Renal cortical epithelial cell (primary cell): ENCODE data around the gene COX18. TPM values are rescaled to one million over a fixed set of nuclear protein-coding genes. Genes with fewer than 3 reads are reported as not detected.
A peak's percentile ranks its signal among the peaks of the same experiment; 100 is the strongest.

Experiments used
- DNase-seq: peaks from one replicate; pipeline ENCODE4 v3.0.0-alpha.2; 2011; ENCODE audit warnings: low read depth
- total RNA-seq: library from RNA; depleted of rRNA; stranded (reverse); fragments of >200 nt; gene quantifications from 2 replicates; pipeline ENCODE4 v1.2.3, GENCODE V29; 2014

Gene COX18
- total RNA-seq, 1 donor from 2014 or later, result 23.8 TPM

- no peak for DNase-seq
Observed at GRCh38 chr4:73053076-73053475, 16.4 kb downstream of the COX18 start.

GRCh38 chr4:73051625-73052024, 17.9 kb downstream of the COX18 start:
- DNase-seq, result no peak

GRCh38 chr4:73045879-73046278, 23.6 kb downstream of the COX18 start:
- no peak for DNase-seq

GRCh38 chr4:73037057-73037456, 32.5 kb downstream of the COX18 start:
- DNase-seq, result no peak

- DNase-seq, result no peak
Observed at GRCh38 chr4:73036123-73036522, 33.4 kb downstream of the COX18 start.

GRCh38 chr4:73034896-73035295, 34.6 kb downstream of the COX18 start:
- DNase-seq, result no peak

- no peak for DNase-seq
Observed at GRCh38 chr4:73028621-73029020, 40.9 kb downstream of the COX18 start.

- peak; percentile 59 for DNase-seq
Observed at GRCh38 chr4:73021634-73022033, 47.9 kb downstream of the COX18 start.

GRCh38 chr4:73019462-73020047, 50.0 kb downstream of the COX18 start:
- DNase-seq, result peak; percentile 45

- no peak for DNase-seq
Observed at GRCh38 chr4:73018595-73018994, 50.9 kb downstream of the COX18 start.

GRCh38 chr4:73013310-73013709, 56.2 kb downstream of the COX18 start:
- no peak for DNase-seq

GRCh38 chr4:73012673-73013072, 56.8 kb downstream of the COX18 start:
- DNase-seq, result no peak

GRCh38 chr4:73011629-73011985, 57.9 kb downstream of the COX18 start:
- DNase-seq, result no peak

- DNase-seq, result no peak
Observed at GRCh38 chr4:73010789-73011628, 58.5 kb downstream of the COX18 start.

- no peak for DNase-seq
Observed at GRCh38 chr4:73007526-73008100, 61.9 kb downstream of the COX18 start.

- no peak for DNase-seq
Observed at GRCh38 chr4:73006286-73006990, 63.1 kb downstream of the COX18 start.

GRCh38 chr4:73005514-73005913, 64.0 kb downstream of the COX18 start:
- no peak for DNase-seq

Other genes with a start within 250 kb of the COX18 start
- 39.1 and 108 TPM in 2 replicates for gene ANKRD17, start 189.1 kb upstream of the COX18 start, total RNA-seq